SJSA1 (cell line): Measurements from ENCODE around the gene STK10. TPM values are rescaled to one million over a fixed set of nuclear protein-coding genes. Genes with fewer than 3 reads are reported as not detected.

ENCODE experiments used
- DNase-seq, 2 experiments: peaks; one replicate each; pipeline ENCODE4 v3.0.0-alpha.2; 2015 to 2020; ENCODE audit warnings: low spot score in 2 of 2, low read depth in 1 of 2
- H3K27ac ChIP-seq: fragments of 250-450 bp; sonication (Bioruptor Pico); 2 replicates; pipeline ENCODE4 v1.5.1; 2020; ENCODE audit warnings: mild to moderate bottlenecking, moderate library complexity
- H3K27me3 ChIP-seq: fragments of 250-450 bp; sonication (Bioruptor Pico); replicated peaks from 2 replicates; pipeline ENCODE4 v1.5.1; 2020; ENCODE audit warnings: mild to moderate bottlenecking, moderate library complexity
- H3K36me3 ChIP-seq: fragments of 250-450 bp; sonication (Bioruptor Pico); 2 replicates; pipeline ENCODE4 v1.5.1; 2020; ENCODE audit warnings: mild to moderate bottlenecking
- H3K4me1 ChIP-seq: fragments of 250-450 bp; sonication (Bioruptor Pico); replicated peaks from 2 replicates; pipeline ENCODE4 v1.6.1; 2021; ENCODE audit warnings: mild to moderate bottlenecking
- H3K4me3 ChIP-seq: fragments of 250-450 bp; sonication (Bioruptor Pico); 2 replicates; pipeline ENCODE4 v1.5.1; 2020; ENCODE audit warnings: mild to moderate bottlenecking
- H3K9me3 ChIP-seq: fragments of 250-450 bp; sonication (Bioruptor Pico); replicated peaks from 2 replicates; pipeline ENCODE4 v1.5.1; 2020; ENCODE audit warnings: mild to moderate bottlenecking
- total RNA-seq: library from RNA; depleted of rRNA; stranded (reverse); fragments of >200 nt; shearing (Covaris generic); gene quantifications from 2 replicates; pipeline ENCODE4 v1.2.3, GENCODE V29; 2014

STK10 gene
- total RNA-seq, 1 experiment from 2014 or later: 45.9 TPM

GRCh38 chr5:172137046-172137445, 51.0 kb downstream of the STK10 start:
- Histone ChIP-seq H3K4me3 (no peak overlapping the region), H3K27me3 (no peaks in the 10 kb centered on the region), H3K4me1 (peaks cover 13% of the 10 kb centered on the region), H3K27ac (no peak overlapping the region), H3K9me3 (0 out of 2 replicates have a peak, but pooled peaks cover 3% of the 10 kb centered on the region), H3K36me3 (peaks cover 29% of the 10 kb centered on the region)
- DNase-seq: no peak

DNA sequence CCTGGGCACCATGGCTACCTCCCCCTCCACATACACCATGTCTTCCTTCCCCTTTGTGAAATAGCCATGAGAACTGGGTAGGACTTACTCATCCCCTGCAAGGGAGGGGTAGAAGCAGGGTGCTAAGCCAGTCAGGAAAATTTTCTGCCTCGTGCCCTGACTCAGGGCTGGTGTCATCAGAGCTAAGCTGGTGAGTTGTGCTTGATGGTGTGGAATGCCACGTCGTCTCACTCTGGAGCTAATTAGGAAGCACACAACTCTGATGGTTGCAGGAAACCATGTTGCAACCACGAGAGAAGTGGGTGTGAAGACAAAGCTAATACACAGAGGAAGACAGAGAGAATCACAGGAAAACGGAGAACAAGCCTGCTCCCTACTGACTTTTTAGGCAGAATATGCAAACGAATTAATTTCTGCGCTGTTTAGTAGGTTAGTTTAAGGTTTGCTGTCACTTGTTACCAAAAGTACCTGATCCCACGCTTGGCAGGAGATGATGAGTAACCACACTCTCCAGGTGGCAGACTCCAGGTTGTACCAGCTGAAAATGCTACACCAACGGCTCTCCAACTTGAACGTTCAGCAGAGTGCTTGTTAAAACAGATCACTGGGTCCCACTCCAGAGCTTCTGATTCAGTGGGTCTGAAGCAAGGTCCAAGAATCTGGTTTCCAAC, 54.5 kb downstream of the STK10 start:
- peaks cover 12% of the 10 kb centered on the region for H3K4me1 ChIP-seq
- peak overlapping the region; percentile 11; the same call in 1 of the 2 replicates for H3K27ac ChIP-seq
- H3K9me3 ChIP-seq: 0 out of 2 replicates have a peak, but pooled peaks cover 3% of the 10 kb centered on the region
- peaks cover 33% of the 10 kb centered on the region for H3K36me3 ChIP-seq
- DNase-seq: peak; percentile 44 to 62
- no peaks in the 10 kb centered on the region for H3K27me3 ChIP-seq
- H3K4me3 ChIP-seq: no peak overlapping the region

DNA sequence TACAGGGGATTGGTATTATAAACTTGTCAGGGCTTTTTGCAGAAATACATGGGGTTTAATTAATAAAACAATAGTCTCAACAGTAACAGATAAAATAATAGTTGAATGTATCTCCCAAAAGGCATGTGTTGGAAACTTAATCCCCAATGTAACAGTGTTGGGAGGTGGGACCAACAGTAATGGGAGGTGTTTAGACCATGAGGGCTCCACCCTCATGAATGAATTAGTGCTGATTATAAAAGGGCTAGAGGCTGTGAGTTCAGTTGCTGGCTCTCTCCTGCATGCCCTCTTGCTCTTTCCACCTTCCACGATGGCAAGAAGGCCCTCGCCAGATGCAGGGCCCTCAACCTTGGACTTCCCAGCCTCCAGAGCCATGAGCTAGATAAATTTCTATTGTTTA, 56.3 kb downstream of the STK10 start:
- no peak overlapping the region for H3K4me3 ChIP-seq
- H3K27ac ChIP-seq: no peak overlapping the region
- no peaks in the 10 kb centered on the region for H3K9me3 ChIP-seq
- H3K4me1 ChIP-seq: peaks cover 12% of the 10 kb centered on the region
- no peak for DNase-seq
- peaks cover 41% of the 10 kb centered on the region for H3K36me3 ChIP-seq
- no peaks in the 10 kb centered on the region for H3K27me3 ChIP-seq

- H3K4me3 ChIP-seq: no peak overlapping the region
- no peak overlapping the region for H3K27ac ChIP-seq
- peaks cover 12% of the 10 kb centered on the region for H3K4me1 ChIP-seq
- H3K27me3 ChIP-seq: no peaks in the 10 kb centered on the region
- peaks cover 59% of the 10 kb centered on the region for H3K36me3 ChIP-seq
- DNase-seq: no peak
- H3K9me3 ChIP-seq: no peaks in the 10 kb centered on the region; the same call in 1 of the 2 replicates
Observed at GRCh38 chr5:172129256-172129910, 58.6 kb downstream of the STK10 start.

DNA sequence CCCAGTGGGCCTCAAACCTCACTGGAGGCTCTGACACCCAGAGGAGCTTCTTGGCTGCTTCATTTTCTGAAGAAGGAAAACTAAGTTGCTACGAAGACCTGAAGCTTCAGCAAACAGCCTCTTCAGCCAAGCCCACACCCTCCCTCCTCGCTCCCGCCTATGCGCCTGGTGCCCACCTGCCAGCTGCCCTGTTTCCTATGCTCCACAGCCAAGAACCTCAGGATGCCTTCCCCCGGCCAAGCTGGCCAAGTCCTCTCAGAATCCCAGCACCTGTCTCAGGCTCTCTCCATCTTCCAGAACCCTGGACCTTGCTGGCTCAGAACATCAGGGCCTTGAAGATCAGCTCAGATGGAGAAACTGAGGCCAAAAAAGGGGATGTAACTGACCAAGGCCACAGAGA, 60.4 kb downstream of the STK10 start:
- DNase-seq: no peak
- Histone ChIP-seq H3K4me1 (peaks cover 7% of the 10 kb centered on the region), H3K4me3 (no peak overlapping the region), H3K9me3 (no peaks in the 10 kb centered on the region; the same call in 1 of the 2 replicates), H3K27me3 (no peaks in the 10 kb centered on the region), H3K36me3 (peaks cover 61% of the 10 kb centered on the region), H3K27ac (no peak overlapping the region)

DNA sequence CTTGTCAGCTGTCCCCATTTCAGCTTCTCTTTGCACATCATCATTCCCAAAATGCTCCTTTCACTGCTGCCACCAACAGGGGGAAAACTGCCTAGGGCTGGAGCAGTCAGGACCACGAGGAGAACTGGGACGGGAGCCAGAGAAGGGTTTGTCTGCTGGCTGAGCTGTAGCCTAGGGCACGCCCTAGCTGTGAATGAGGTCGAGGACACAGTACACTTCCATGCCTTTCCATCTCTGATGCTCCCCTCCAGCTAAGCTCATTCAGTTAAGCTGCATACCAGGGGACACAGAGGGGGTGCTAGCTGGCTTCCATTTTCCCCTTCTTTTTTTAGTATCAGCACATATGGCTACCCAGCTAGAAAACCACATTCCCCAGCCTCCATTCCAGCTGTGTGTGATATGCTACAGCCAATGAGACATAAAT, 64.7 kb downstream of the STK10 start:
- no peak overlapping the region for H3K4me3 ChIP-seq
- no peaks in the 10 kb centered on the region for H3K27me3 ChIP-seq
- no peaks in the 10 kb centered on the region; the same call in 1 of the 2 replicates for H3K9me3 ChIP-seq
- H3K36me3 ChIP-seq: peaks cover 70% of the 10 kb centered on the region
- peaks cover 7% of the 10 kb centered on the region for H3K4me1 ChIP-seq
- H3K27ac ChIP-seq: no peak overlapping the region
- peak; percentile 55 to 87 for DNase-seq

- Histone ChIP-seq H3K9me3 (no peaks in the 10 kb centered on the region; the same call in 1 of the 2 replicates), H3K27ac (no peak overlapping the region), H3K4me3 (no peak overlapping the region), H3K36me3 (peaks cover 70% of the 10 kb centered on the region), H3K27me3 (no peaks in the 10 kb centered on the region), H3K4me1 (peaks cover 7% of the 10 kb centered on the region)
- DNase-seq: no peak
Observed at GRCh38 chr5:172119921-172120688, 67.9 kb downstream of the STK10 start.

- Histone ChIP-seq H3K27ac (no peak overlapping the region), H3K4me3 (no peak overlapping the region), H3K36me3 (peaks cover 66% of the 10 kb centered on the region), H3K9me3 (no peaks in the 10 kb centered on the region), H3K27me3 (no peaks in the 10 kb centered on the region), H3K4me1 (peaks cover 7% of the 10 kb centered on the region)
- no peak for DNase-seq
Observed at GRCh38 chr5:172118891-172119290, 69.1 kb downstream of the STK10 start.

- DNase-seq: no peak
- Histone ChIP-seq H3K27ac (no peak overlapping the region), H3K36me3 (peaks cover 69% of the 10 kb centered on the region)
Observed at GRCh38 chr5:172117977-172118701, 69.9 kb downstream of the STK10 start.

GRCh38 chr5:172115541-172115982, 72.5 kb downstream of the STK10 start:
- Histone ChIP-seq H3K27ac (no peak overlapping the region), H3K27me3 (no peaks in the 10 kb centered on the region), H3K9me3 (no peaks in the 10 kb centered on the region), H3K36me3 (peaks cover 55% of the 10 kb centered on the region), H3K4me3 (no peak overlapping the region), H3K4me1 (peaks cover 28% of the 10 kb centered on the region)
- DNase-seq: no peak

More at GRCh38 chr5:172117977-172118701, 69.9 kb downstream of the STK10 start:
- Histone ChIP-seq H3K4me3 (no peak overlapping the region), H3K4me1 (peaks cover 3% of the 10 kb centered on the region), H3K9me3 (no peaks in the 10 kb centered on the region), H3K27me3 (no peaks in the 10 kb centered on the region)

GRCh38 chr5:172114875-172115422, 73.1 kb downstream of the STK10 start:
- Histone ChIP-seq H3K27me3 (no peaks in the 10 kb centered on the region), H3K4me1 (peaks cover 34% of the 10 kb centered on the region), H3K36me3 (peaks cover 52% of the 10 kb centered on the region), H3K4me3 (no peak overlapping the region), H3K9me3 (no peaks in the 10 kb centered on the region), H3K27ac (no peak overlapping the region)
- no peak for DNase-seq

DNA sequence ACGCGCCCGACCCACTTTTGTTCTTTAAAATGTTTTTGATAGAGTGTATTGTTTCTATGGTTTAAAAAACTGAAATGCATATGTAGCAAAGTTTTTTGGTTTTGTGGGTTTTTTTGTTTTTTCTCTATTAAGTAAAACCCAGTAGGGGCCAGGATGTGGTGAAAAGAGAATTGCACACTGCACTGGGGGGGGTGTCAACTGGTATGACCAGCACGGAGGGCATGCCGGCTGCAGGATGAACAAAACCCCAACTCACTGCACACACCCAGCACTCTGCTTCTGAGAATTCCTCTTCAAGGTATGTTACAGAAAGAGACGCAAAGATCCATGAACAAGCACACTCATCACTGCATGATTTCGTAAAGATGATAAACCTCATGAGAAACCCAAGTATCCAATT, 75.0 kb downstream of the STK10 start:
- no peak for DNase-seq
- H3K4me3 ChIP-seq: no peak overlapping the region
- peaks cover 56% of the 10 kb centered on the region for H3K36me3 ChIP-seq
- H3K27me3 ChIP-seq: no peaks in the 10 kb centered on the region
- H3K4me1 ChIP-seq: peaks cover 39% of the 10 kb centered on the region
- H3K27ac ChIP-seq: no peak overlapping the region
- H3K9me3 ChIP-seq: no peaks in the 10 kb centered on the region

DNA sequence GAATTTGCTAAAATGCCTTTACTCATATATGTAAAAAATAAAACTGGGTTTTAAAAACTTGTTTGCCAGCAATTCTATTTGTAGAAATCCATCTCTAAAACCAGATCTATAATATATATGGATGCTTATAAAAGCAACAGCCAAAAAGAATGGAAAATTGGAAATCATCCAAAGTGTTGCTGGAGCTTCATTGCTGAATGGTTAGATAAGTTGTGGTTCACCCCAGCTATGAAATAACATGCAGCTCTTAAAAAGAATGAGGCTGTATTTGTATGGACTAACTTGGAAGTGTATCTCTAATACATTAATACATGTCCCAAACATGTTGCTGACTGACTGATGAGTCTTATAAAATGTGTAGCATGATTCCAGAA, 76.2 kb downstream of the STK10 start:
- H3K36me3 ChIP-seq: peaks cover 48% of the 10 kb centered on the region
- peak in 1 of 2 experiments; percentile 61 for DNase-seq
- peak overlapping the region; percentile 76 for H3K27ac ChIP-seq
- no peaks in the 10 kb centered on the region for H3K9me3 ChIP-seq
- no peak overlapping the region for H3K4me3 ChIP-seq
- H3K4me1 ChIP-seq: peaks cover 51% of the 10 kb centered on the region
- no peaks in the 10 kb centered on the region for H3K27me3 ChIP-seq
